Measurements from ENCODE around the gene ADAMTSL5.

The ADAMTSL5 gene

GRCh38 chr19:1460033-1460995 is 52.5 kb downstream of the ADAMTSL5 start:
- no peak for DNase-seq

DNA sequence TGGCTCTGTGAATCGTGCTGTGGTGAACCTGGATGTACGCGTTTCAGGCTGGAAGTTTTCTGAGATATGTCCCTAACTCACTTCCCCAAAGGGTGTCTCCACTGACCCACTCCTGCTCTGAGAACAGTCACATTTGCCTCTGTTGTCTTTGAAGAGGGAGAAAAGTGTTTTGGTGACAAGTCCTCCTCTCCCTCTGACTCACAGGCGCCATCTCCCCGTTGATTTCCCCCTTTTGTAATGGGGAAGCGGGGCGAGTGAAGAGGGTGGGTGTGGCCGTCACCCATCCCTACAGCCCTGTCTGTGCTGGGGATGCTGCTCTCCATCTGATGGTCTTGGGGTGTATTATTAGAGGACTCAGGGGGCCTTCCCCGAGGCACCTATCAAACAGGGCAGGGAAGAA is 53.3 kb downstream of the ADAMTSL5 start:
- DNase-seq, result no peak

DNA sequence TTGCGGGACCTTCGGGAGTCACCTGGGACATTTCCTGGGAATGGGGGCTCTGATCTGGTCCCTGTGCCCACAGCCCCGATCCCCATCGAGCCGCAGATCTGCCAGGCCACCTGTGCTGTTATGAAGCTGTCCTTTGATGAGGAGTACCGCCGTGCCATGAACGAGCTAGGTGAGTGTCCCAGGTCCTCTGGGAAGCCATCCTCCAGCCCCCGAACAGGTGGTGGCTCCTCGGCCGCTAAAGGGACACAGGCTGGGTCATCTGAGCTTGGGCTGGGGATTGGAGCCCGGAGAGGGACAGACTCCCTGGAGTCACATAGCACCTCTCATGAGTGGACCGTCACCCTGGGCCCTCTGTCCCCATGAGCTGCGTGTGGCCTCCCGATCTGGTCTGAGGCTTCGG is 54.9 kb downstream of the ADAMTSL5 start:
- DNase-seq, result no peak

DNA sequence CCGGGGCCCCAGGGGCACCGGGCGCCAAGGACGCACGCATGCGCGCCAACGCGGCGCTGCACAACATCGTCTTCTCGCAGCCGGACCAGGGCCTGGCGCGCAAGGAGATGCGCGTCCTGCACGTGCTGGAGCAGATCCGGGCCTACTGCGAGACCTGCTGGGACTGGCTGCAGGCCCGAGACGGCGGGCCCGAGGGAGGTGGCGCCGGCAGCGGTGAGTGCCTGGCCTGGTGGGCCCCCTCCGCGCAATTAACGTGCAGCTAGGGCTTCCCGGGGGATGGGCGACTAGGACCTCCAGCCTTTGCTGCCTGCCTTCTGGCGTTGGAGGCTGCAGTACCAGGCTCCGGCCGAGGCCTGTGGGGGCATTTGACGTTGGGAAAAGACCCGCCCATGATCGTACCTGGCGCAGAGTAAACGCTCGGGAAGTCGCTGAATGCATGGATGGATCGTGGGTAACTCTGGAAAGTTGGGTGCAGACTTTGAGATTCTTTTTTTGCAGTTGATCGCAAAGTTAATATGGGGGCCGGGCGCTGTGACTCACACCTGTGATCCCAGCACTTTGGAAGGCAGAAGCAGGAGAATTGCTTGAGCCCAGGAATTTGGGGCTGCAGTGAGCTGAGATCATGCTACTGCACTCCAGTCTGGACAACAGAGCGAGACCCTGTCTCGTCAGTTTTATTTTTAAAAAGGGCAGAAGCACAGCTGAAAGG is 55.6 kb downstream of the ADAMTSL5 start:
- no peak for DNase-seq

- no peak for DNase-seq
Observed at GRCh38 chr19:1456121-1456900, 56.5 kb downstream of the ADAMTSL5 start.

DNA sequence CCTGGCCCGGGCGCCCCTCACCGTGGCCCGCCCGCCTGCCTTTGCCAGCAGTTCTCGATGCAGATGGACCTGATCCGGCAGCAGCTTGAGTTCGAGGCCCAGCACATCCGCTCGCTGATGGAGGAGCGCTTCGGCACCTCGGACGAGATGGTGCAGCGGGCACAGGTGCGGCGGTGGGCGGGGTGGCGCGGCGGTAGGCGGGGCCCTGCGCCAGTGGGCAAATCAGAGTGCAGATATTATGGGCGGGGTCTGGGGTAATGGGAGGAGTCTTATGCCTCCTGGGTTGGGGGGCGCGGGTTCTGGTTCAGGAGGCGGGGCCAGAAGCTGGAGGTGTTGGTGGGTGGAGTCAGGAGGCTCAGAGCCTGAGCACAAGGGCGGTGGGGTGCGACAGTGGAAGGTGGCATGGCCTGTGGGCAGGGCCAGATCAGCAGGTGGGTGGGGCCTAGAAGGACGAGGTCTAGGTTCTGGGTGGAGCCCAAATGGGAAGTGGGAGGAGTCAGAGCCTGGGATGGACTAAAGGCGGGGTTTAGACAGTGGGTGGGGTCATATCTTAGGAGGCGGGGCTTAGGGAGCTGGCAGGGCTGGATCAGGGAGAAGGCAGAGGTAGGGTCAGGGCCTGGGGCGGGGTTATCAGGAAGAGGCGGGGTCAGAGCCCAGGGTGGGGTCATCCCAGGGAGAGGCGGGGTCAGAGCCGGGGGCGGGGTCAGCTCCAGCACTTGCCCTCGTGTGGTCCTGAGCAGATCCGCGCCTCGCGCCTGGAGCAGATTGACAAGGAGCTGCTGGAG is 57.3 kb downstream of the ADAMTSL5 start:
- no peak for DNase-seq
